Activated CD4-positive, alpha-beta T cell treated with anti-CD3 and anti-CD28 coated beads, Interleukin-2, amount 10 ng/mL, durations not matched to agents 7 days and 5 days (primary cell): ENCODE results near the gene CARD10. TPM values are rescaled to one million over a fixed set of nuclear protein-coding genes. Genes with fewer than 3 reads are reported as not detected.

ENCODE experiments used
- CTCF ChIA-PET: fragments of 350-600 bp; sonication (Branson Sonifier 250); formaldehyde crosslinking; loops from one replicate; lab custom pipeline; 2021; ENCODE audit warnings: antibody characterized with exemption; lab: Charles Lee
- POLR2A ChIA-PET: fragments of 350-600 bp; sonication (Branson Sonifier 250); formaldehyde crosslinking; loops from one replicate; lab custom pipeline; 2021; ENCODE audit warnings: antibody characterized with exemption; lab: Charles Lee
- DNase-seq: peaks from one replicate; pipeline ENCODE4 v3.0.0-alpha.2; 2020
- H3K27ac Mint-ChIP-seq: one replicate; pipeline ENCODE4 v1.8.0; 2021; ENCODE audit warnings: mild to moderate bottlenecking, moderate library complexity, mixed read lengths
- H3K27me3 Mint-ChIP-seq: one replicate; pipeline ENCODE4 v1.8.0; 2021; ENCODE audit warnings: mixed read lengths
- H3K36me3 Mint-ChIP-seq: one replicate; pipeline ENCODE4 v1.8.0; 2021; ENCODE audit warnings: low read depth, mixed read lengths
- H3K4me1 Mint-ChIP-seq: one replicate; pipeline ENCODE4 v1.8.0; 2021; ENCODE audit warnings: mixed read lengths
- H3K4me3 Mint-ChIP-seq: one replicate; pipeline ENCODE4 v1.8.0; 2021; ENCODE audit warnings: mild to moderate bottlenecking, moderate library complexity, mixed read lengths
- H3K9me3 Mint-ChIP-seq: one replicate; pipeline ENCODE4 v1.8.0; 2021; ENCODE audit warnings: mixed read lengths
- total RNA-seq, 2 experiments: library from RNA; stranded (reverse); gene quantifications; one replicate each; pipeline ENCODE4 v1.2.3, GENCODE V29; 2021

Gene CARD10
- total RNA-seq, 2 experiments from 2014 or later, result not detected

DNA sequence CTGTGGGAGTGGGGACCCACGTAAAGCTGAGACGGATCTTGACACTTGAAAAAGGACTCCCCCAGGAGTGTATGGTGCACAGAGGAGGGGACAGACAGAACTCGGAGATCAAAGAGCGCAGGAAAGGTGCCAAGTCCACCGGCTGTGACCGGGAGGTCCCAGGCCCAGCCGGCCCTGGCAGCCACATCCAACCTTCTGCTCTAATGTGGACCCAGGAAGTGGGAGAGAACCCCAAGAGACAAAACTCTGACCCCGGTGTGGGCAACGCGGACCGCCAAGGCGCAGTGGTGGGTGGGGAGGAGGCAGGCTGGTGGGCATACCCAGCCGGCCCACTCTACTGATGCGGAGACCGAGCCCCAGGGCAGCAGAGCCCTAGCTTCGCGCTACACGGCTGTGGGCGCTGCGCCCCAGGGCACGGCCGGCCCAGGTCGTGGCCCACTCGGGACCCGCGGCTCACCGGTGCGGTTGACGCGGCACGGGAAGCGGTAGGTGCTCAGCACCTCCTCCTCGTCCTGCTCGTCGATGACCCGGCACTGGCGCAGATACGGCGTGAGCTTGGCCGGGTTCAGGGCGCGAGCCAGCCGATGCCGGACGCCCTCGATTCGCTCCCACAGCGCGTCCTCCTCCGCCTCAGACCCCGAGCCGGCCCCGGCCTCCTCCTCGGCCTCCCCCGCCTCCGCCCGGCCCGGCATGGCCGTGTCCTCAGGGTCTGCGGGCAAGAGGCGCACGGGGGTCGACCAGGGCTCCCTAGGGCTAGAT is 527 bp downstream of the CARD10 start:
- H3K27ac Mint-ChIP-seq, result no peak overlapping the region
- ChIA-PET CTCF (interaction anchor here (1.1 to 2.1 kb wide), 5 partner anchors 10 to 48 kb away, joined by 3 to 6 read pairs (median 5); no protein-coding TSS in a partner anchor), POLR2A (no interaction called here)
- H3K36me3 Mint-ChIP-seq, result no peaks in the 10 kb centered on the region
- peak overlapping the region; percentile 26 for H3K4me3 Mint-ChIP-seq
- H3K9me3 Mint-ChIP-seq, result no peaks in the 10 kb centered on the region
- peaks cover 9% of the 10 kb centered on the region for H3K4me1 Mint-ChIP-seq
- DNase-seq, result no peak
- peaks cover 61% of the 10 kb centered on the region for H3K27me3 Mint-ChIP-seq

DNA sequence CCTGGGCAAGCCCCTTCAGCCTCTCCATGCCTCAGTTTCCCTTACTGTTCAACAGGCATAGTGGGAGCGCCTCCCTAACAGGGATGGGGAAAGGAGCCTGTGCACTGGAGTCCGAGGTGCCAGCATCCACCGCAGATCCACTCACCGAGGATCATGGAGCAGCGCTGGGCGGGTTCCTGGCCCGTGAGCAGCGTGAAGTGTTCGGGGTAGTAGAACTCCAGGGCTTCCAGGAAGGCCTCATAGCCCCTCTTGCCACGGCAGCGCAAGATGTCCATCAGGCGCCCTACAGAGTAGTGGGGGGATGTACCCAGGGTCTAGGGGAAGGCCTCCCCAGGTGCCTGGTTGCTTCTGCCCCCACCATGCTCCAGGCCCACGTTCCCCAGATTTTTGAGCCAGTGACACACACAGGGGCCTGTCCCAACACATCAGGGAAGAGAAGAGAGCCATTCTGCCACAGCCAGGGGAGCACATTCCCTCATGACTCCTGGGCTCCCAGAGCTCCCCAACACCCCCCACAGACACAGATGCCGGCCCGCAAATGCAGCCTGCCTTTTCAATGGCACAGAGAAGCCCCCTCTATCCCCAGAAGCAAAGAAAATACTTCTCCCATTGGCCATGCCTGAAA is 1.3 kb downstream of the CARD10 start:
- H3K4me1 Mint-ChIP-seq, result peaks cover 9% of the 10 kb centered on the region
- no peak for DNase-seq
- ChIA-PET CTCF (interaction anchor here (1.1 to 2.1 kb wide), 3 partner anchors 9 to 49 kb away, joined by 3 to 6 read pairs (median 5); no protein-coding TSS in a partner anchor), POLR2A (no interaction called here)
- no peaks in the 10 kb centered on the region for H3K36me3 Mint-ChIP-seq
- H3K27me3 Mint-ChIP-seq, result peaks cover 57% of the 10 kb centered on the region
- H3K27ac Mint-ChIP-seq, result no peak overlapping the region
- H3K4me3 Mint-ChIP-seq, result peak overlapping the region; percentile 26
- H3K9me3 Mint-ChIP-seq, result no peaks in the 10 kb centered on the region

DNA sequence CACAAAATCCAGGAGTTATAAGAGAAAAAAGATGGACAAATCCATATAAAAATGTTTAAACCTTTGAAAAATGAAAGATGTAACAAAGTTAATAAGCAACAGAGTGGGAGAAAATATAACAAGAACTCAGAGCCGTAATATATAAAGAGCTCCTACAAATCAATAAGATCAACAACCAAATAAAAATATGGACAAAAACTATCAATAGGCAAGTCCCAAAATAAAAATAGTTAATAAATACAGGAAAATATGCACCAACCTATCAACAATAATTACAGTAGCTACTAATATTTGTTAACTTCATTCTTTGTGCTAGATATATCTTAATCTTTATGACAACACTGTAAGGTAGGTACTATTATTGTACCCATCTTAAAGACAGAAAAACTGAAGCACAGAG is 2.8 kb downstream of the CARD10 start:
- CTCF ChIA-PET, result interaction anchor here (1.0 kb wide), 1 partner anchor 10 kb away, joined by 3 read pairs; no protein-coding TSS in a partner anchor
- H3K27ac Mint-ChIP-seq, result no peak overlapping the region

DNA sequence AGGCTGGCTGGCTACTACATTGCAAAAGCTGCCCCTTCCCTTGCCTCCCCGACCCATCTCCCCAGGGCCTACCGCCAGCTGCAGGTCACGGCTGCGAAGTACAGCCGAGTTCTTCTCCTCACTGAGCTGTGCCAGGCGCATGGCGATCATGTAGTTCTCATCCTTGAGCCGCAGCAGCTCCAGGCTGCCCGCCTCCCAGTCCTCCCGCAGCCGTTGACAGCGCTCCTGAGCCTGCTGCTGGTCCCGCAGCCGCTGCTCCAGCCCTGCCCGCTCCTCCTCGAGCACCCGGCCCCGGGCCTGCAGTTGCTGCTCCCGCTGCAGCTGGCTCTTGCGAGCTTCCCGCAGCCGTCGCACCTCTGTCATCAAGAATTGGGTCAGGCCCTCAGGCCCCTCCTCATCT is 3.3 kb downstream of the CARD10 start:
- Mint-ChIP-seq H3K4me3 (no peak overlapping the region), H3K27ac (no peak overlapping the region), H3K4me1 (peaks cover 9% of the 10 kb centered on the region), H3K36me3 (no peaks in the 10 kb centered on the region), H3K27me3 (peaks cover 39% of the 10 kb centered on the region), H3K9me3 (no peaks in the 10 kb centered on the region)
- no peak for DNase-seq
- ChIA-PET POLR2A (no interaction called here), CTCF (interaction anchor here (1.0 kb wide), 1 partner anchor 10 kb away, joined by 3 read pairs; no protein-coding TSS in a partner anchor)

More for the DNA sequence above, 2.8 kb downstream of the CARD10 start:
- H3K4me1 Mint-ChIP-seq, result peaks cover 9% of the 10 kb centered on the region
- no peaks in the 10 kb centered on the region for H3K36me3 Mint-ChIP-seq
- POLR2A ChIA-PET, result no interaction called here
- peaks cover 44% of the 10 kb centered on the region for H3K27me3 Mint-ChIP-seq
- no peak for DNase-seq
- H3K4me3 Mint-ChIP-seq, result no peak overlapping the region
- H3K9me3 Mint-ChIP-seq, result no peaks in the 10 kb centered on the region

DNA sequence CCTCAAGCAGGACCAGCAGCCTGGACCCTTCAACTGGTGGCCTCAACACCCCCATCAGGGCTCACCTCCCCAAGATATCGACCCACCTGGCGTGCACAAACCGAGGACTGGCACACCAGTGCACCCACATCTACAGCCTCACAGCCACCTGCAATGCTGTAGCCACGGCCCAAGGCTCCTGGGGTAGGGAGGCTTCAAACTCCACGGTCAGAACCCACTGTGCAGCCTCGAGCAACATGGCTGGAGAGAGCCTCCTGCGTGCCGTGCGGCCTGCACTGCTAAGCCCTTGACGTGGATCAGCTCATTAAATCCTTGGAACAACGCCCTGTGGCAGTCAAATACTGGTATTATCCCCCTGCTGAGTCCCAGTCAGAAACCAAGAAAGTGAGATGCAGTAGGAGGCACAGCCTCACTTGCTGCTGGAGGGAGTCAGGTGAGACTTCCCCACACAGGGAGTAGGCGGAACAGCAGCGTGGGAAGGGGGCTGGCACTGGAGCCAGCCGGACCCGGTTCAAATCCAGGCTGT is 4.6 kb downstream of the CARD10 start:
- no peak for DNase-seq
- CTCF ChIA-PET, result no interaction called here
- POLR2A ChIA-PET, result no interaction called here
- Mint-ChIP-seq H3K36me3 (no peaks in the 10 kb centered on the region), H3K9me3 (no peaks in the 10 kb centered on the region), H3K27me3 (peaks cover 29% of the 10 kb centered on the region), H3K4me1 (peaks cover 6% of the 10 kb centered on the region), H3K27ac (no peak overlapping the region), H3K4me3 (no peak overlapping the region)

DNA sequence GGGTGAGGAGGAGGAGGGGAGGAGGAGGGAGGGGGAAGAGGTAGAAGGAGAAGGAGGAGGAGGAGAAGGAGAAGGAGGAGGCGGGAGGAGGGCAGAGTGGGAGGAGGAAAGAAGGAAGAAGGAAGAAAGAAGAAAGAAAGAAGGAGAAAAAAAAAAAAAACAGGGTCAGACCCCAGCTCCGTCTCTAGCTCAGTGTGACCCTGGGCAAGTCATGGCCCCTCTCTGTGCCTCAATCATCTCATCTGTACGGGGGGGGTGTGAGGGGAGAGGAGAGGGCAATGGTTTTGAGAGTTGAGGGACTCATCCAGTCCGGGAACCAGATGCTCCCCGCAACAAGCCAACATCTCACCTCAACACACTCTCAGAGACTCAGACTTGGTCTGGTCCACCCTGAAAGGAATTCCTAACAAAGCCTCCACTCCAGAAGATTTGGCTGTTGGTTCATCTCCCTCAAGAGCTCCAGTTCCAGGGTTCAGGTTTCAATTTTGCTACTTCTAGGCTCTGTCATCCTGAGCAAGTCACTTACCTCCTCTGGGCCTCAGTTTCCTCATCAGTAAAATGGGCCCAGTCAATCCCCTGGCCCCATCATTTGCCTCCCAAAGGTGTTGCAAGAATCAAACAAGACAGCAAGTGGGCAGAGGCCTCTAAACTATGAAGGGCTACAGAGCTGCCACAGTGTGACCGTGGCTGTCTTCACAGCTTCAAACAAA is 7.7 kb downstream of the CARD10 start:
- H3K4me1 Mint-ChIP-seq, result no peaks in the 10 kb centered on the region
- H3K4me3 Mint-ChIP-seq, result no peak overlapping the region
- no peak for DNase-seq
- no peaks in the 10 kb centered on the region for H3K36me3 Mint-ChIP-seq
- no peaks in the 10 kb centered on the region for H3K9me3 Mint-ChIP-seq
- CTCF ChIA-PET, result interaction anchor here (0.9 to 1.5 kb wide), 2 partner anchors 14 to 33 kb away, joined by 4 to 5 read pairs; no protein-coding TSS in a partner anchor
- POLR2A ChIA-PET, result no interaction called here
- H3K27ac Mint-ChIP-seq, result no peak overlapping the region
- peaks cover 12% of the 10 kb centered on the region for H3K27me3 Mint-ChIP-seq

DNA sequence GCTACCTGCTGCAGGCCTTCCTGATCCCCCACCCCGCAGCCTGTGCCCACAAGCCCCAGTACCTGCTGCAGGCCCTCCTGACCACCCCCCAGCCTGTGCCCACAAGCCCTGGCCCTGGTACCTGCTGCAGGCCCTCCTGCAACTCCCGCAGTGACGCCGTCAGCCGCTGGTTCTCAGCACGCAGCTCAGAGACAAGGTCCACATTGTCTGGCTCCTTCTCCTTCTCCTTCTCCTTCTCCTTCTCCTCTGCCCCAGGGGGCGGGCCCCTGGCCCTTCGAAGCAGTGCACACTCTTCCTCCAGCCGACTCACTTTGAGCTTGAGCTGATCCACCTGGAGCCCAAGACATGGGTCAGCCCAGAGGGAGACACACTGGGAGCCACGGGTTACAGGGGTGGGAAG is 9.1 kb downstream of the CARD10 start:
- H3K9me3 Mint-ChIP-seq, result no peaks in the 10 kb centered on the region
- CTCF ChIA-PET, result interaction anchor here (0.8 kb wide), 1 partner anchor 12 kb away, joined by 3 read pairs; no protein-coding TSS in a partner anchor
- no peaks in the 10 kb centered on the region for H3K36me3 Mint-ChIP-seq
- no peaks in the 10 kb centered on the region for H3K4me1 Mint-ChIP-seq
- no peak overlapping the region for H3K4me3 Mint-ChIP-seq
- DNase-seq, result no peak
- H3K27ac Mint-ChIP-seq, result no peak overlapping the region
- H3K27me3 Mint-ChIP-seq, result peaks cover 5% of the 10 kb centered on the region
- POLR2A ChIA-PET, result no interaction called here

DNA sequence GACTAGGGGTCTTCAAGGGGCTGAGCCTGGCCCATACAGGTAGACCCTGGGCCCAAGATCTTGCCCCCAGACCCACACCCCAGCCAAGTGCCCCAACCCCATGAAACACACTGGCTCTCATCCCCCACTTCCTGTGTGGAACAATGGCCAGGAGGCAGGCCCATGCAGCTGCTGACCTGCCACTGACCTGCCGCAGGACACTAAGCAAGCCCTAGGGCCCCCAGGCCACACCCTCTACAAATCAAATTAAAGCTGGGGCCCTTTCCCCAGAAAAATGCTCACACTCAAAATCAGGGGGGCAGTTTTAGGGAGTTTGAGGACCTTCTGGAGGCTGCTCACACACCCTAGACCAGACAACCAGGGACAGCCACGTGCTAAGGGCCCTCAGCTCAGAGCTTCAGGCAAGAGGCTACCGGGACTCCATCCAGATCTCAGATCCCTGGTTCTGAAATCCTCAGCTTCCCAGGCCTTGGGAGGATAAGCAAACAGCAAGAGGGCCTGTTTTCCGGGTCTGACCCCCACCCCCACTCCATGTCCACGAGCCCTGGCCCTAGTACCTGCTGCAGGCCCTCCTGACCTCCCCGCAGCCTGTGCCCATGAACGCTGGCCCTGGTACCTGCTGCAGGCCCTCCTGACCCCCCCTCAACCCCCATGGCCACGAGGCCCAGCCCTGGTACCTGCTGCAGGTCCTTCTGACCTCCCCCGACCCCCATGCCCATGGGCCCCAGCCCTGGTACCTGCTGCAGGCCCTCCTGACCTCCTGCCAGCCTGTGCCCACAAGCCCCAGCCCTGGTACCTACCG is 10.0 kb downstream of the CARD10 start:
- POLR2A ChIA-PET, result no interaction called here
- H3K27me3 Mint-ChIP-seq, result peaks cover 5% of the 10 kb centered on the region

DNA sequence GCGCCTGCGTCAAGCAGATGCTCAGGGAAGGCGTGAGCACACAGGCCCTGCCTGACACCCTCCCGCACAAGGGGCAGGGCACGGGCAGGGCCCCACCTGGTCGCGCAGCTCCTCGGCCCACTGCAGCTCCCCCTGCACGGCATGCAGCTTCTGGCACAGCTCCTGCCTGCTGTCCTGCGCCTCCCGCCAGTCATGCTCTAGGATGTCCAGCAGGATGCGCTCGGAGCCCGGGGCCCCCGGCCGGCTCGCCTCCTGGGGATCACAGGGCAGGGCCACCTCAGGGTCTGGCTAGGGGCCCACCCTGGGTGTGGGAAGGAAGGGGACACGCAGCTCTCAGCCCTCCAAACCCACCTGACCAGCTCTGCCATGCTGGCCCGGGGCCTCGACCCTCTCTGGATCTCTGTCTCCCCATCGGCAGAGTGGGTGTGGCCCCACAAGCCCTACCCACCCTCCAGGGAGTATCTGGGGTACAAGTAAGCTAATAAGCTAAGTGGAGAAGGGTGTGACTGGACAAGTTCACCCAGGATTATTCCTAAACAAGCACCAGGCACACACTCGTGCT is 10.7 kb downstream of the CARD10 start:
- Mint-ChIP-seq H3K4me1 (no peaks in the 10 kb centered on the region), H3K9me3 (no peaks in the 10 kb centered on the region), H3K27ac (peak overlapping the region; percentile 76), H3K27me3 (peaks cover 5% of the 10 kb centered on the region), H3K36me3 (no peaks in the 10 kb centered on the region), H3K4me3 (no peak overlapping the region)
- POLR2A ChIA-PET, result no interaction called here
- CTCF ChIA-PET, result interaction anchor here (0.6 to 1.2 kb wide), 2 partner anchors 10 to 19 kb away, joined by 5 read pairs; partner anchors contain the start of gene CARD10
- DNase-seq, result no peak

More for the DNA sequence above, 10.0 kb downstream of the CARD10 start:
- Mint-ChIP-seq H3K36me3 (no peaks in the 10 kb centered on the region), H3K4me3 (no peak overlapping the region), H3K9me3 (no peaks in the 10 kb centered on the region), H3K4me1 (no peaks in the 10 kb centered on the region), H3K27ac (no peak overlapping the region)
- no peak for DNase-seq
- CTCF ChIA-PET, result interaction anchor here (0.6 to 1.2 kb wide), 2 partner anchors 9 to 18 kb away, joined by 5 read pairs; partner anchors contain the start of gene CARD10

DNA sequence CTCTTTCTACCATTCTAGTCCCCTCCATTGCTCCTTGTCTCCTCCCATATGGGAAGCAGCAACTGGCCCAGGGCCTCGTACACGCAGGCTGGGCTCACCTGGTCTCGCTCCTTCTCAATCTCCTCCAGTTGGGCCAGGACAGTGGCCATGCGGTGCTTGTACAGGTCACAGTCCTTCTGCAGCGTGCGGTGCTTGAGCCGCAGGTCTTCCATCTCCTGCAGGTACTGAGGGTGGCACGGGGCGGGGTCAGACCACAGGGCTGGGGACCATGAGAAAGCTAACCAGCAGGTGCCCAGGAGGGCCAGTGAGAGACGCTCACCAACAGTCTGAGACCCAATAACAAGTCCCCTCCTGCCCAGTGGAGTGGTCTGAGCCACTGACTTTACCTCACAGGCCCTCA is 11.5 kb downstream of the CARD10 start:
- Mint-ChIP-seq H3K4me1 (no peaks in the 10 kb centered on the region), H3K27me3 (peaks cover 3% of the 10 kb centered on the region), H3K4me3 (no peak overlapping the region), H3K9me3 (no peaks in the 10 kb centered on the region), H3K36me3 (no peaks in the 10 kb centered on the region), H3K27ac (peak overlapping the region; percentile 76)
- ChIA-PET POLR2A (no interaction called here), CTCF (no interaction called here)
- DNase-seq, result no peak

DNA sequence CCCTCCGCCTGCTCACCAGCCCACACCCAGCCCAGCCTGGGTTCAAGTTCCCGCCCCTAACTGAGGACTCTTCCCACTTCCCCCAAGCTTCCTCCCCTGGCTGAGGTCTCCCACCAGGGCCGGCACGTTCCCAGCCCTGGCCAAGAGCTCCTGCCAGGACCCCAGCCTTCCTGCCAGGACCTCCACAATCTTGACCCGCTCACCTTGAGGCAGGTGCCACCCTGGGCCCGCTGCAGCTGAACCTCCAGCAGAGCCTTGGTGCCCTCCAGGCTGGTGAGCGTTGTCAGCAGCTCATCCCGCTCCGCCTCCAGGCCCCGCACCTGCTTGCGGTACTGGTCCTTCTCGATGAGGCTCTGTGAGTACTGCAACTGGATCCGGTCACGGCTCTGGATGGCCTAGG is 13.2 kb downstream of the CARD10 start:
- ChIA-PET CTCF (interaction anchor here (0.6 to 1.6 kb wide), 12 partner anchors 10 to 650 kb away, joined by 3 to 6 read pairs (median 4); partner anchors contain the start of gene CARD10), POLR2A (no interaction called here)
- peaks cover 6% of the 10 kb centered on the region for H3K27me3 Mint-ChIP-seq
- H3K4me1 Mint-ChIP-seq, result peaks cover 12% of the 10 kb centered on the region
- H3K36me3 Mint-ChIP-seq, result no peaks in the 10 kb centered on the region
- DNase-seq, result no peak
- no peak overlapping the region for H3K27ac Mint-ChIP-seq
- H3K9me3 Mint-ChIP-seq, result no peaks in the 10 kb centered on the region
- no peak overlapping the region for H3K4me3 Mint-ChIP-seq
